ENCODE data around the gene VWA1.

Gene VWA1, protein sequence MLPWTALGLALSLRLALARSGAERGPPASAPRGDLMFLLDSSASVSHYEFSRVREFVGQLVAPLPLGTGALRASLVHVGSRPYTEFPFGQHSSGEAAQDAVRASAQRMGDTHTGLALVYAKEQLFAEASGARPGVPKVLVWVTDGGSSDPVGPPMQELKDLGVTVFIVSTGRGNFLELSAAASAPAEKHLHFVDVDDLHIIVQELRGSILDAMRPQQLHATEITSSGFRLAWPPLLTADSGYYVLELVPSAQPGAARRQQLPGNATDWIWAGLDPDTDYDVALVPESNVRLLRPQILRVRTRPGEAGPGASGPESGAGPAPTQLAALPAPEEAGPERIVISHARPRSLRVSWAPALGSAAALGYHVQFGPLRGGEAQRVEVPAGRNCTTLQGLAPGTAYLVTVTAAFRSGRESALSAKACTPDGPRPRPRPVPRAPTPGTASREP

DNA sequence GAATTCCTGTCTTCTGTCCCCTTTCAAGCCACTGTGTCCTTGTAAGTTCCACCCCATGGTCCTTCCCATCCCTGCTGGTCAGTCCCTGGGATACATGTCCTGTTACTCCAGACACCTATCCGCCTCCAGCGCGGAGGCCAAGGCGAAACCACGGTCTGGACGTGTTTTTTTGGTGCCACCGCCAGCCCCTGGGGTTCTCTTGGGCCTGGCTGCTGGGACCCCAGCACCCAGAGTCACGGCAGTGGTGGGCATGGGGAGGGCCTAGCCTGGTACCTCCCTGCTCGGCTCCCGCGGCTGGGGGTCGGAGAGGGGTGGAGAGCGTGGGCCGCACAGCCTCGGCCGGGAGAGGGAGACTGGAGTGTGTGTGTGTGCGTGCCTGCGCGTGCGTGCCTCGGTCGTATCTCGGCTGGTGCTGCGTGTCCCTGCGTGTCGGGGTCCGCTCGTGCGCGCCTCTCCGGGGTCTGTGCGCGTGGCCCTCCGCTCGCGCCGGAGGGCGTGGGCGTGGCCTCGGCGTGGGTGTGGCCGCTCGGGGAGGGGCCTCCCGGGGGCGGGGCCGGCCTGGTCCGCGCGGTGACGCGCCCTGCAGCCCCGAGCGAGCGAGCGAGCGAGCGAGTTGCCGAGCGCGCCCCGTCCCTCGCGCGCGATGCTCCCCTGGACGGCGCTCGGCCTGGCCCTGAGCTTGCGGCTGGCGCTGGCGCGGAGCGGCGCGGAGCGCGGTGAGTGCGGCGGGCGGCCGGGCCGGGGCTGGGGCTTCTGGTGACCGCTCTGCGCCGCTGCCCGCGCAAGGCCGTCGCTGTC lies at the start of gene VWA1:
Gene VWA1, plus strand, starts transcription at position 585 of the 798 bp plus-strand sequence. Its CDS starts 59 bp downstream, at position 644.
- DNase-seq: peak in 38 of 56 donors; percentile 25 to 86 (median 60)

DNA sequence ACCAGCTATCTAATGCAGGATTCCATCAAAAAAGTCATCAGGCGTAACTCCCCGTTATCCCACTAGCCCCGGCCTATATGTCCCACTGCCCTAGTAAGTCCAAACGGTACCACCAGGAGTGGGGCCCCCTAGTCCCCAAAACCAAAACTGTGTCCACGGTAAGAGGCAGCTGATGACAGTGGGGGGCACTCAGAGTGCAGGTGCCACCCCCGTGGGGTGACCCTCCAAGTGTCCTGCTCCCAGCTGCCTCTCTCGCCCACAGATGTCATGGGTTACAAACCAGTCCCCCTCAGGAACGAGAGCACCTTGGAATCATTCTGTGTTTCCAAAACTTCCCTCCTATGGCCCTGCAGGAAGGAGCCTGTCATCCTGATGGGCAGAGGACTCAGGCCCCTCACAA lies 49.6 kb upstream of the VWA1 start:
- DNase-seq: no peak

DNA sequence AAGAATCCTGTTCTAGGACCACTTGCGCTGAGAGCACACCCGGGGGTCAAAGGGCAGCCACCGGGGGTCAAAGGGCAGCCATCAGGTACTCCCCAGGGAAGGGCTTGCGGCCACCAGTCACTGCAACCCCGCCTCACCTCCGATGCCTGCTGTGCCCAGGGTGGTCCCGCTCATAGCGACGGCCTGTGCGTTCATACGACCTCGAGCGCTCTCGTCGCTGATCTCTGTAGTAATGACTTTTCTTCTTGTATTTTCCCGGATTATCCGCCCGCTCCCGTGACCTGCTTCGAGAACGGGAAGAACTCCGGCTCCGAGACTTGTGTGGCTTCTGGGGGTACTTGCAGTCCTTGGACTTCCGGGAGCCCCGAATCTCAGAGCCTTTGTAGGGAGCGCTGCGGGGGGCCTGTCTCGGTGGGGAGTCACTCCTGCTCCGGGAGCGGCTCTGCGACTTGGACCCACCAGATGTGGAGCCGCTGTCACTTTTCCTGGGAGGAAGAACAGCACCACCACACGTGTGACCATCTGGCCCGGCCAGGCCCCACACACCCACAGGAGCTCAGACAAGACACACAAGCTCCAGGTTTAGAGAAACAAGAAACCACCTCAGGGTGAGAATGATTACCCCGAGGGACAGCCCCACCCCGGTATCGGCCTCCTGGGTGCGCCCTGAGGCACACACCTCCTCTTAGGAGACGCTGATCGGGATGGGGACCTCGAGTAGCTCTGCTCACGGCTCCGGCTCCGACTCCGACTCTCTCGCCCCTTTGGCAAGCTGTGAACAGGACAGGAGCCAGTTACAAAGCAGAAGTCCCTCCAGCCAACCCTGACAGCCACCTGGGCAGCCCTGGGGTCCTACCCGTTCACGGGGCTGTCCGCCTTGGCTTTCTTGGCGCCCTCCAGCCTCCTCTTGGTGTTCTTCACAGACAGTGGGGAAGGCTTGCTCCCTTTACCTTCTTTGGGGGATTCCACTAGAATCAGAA lies 48.1 kb upstream of the VWA1 start:
- DNase-seq: no peak

DNA sequence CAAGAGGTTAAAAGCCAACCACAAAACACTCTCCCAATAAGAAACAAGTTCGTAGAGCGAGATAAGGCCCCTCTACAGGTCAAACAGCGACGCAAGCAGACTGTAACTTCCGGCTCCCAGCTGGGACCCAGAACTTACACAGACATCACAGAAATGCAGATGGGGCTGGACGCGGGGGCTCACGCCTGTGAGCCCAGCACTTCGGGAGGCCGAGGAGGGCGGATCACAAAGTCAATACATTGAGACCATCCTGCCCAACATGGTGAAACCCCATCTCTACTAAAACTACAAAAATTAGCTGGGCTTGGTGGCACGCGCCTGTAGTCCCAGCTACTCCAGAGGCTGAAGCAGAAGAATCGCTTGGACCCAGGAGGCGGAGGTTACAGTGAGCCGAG lies 47.4 kb upstream of the VWA1 start:
- DNase-seq: no peak

DNA sequence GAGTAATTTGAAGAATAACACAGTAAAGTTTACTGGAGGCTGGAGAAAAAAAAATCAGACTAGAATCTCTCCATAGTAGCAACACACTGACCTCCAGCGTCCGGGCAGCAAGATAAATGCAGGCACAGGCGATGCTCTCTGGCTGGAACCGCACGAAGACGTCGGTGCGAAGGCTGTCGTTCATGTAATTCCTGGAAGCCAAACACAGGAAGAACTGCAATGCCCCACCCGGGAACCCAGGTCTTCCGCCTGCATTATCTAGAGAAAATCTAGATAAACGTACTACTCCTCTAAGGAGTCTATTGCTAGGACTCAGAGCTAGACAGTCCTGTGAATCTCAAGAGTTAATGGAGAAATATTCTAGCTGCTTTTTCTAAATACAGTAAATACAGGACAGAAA lies 44.8 kb upstream of the VWA1 start:
- no peak for DNase-seq

DNA sequence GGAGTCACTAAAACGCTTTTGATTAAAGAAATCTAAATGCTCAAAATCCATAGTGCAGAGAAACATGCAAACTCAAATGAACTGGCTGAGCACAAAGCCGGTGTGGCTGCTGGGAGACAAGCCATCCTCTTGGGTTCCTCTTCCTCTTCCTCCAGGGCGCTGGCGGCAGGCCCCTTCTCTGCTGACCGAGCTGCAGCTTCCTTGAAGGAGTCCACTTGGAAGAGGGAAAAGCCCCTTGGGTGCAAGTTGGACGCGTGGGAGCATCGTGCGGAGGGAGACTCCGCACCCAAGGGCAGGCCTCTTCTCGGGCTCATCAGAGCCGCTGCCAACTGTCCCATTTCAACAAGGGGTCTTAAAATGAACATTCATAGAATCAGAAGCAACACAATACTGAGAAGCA lies 44.3 kb upstream of the VWA1 start:
- no peak for DNase-seq

DNA sequence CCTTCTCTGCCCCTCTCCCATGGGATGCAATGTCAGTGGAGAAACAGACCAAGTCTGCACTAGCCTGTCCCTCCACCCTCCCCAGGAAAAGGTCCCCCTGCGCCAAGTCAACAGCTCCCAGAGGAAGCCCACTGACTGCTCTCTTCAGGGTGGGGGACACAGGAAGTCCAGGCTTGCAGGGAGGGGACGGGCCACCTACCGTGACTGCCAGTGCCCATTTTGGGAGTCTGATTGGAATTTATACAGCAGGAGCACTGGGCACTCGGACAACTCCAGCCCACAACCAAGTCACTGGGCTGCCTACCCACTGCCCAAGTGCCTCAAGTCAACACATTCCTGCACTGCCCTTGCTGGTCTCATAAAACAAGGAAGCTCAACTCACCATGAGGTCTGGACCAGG lies 42.5 kb upstream of the VWA1 start:
- no peak for DNase-seq

DNA sequence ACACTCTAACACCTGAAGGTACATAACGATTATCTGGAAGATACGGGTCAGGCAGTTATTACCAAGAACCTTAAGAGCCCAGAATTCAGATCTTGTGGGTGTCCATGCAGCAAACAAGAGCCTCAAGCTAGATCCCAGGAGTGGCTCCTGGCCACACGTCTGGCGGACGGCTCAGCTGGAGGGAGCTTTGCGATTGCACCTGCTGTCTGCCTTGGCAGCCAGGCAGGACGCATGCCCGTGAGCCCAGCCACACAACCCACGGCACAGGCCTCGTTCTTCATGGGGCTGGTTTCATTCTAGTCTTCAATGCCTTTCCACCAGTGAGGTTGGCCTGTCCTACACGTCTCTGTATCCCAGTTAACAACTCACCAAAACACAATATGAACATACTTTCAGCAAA lies 42.1 kb upstream of the VWA1 start:
- no peak for DNase-seq

DNA sequence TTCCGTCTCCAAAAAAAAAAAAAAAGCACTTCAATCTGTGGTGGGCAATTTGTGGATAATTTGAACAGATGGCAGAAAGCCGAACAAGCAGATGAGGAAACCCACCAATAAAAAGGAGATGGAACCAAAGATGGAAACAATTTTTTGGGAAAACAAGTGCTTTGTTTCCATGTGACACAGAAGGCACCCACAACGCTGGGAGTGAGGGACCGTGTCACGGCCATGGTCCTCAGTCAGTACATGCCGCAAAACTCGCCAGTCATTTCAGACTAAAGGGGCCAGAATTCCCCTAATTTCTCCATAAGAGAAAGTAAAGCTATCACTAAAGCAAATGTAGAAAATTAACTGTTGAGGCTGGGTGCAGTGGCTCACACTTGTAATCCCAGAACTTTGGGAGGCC lies 41.4 kb upstream of the VWA1 start:
- no peak for DNase-seq

DNA sequence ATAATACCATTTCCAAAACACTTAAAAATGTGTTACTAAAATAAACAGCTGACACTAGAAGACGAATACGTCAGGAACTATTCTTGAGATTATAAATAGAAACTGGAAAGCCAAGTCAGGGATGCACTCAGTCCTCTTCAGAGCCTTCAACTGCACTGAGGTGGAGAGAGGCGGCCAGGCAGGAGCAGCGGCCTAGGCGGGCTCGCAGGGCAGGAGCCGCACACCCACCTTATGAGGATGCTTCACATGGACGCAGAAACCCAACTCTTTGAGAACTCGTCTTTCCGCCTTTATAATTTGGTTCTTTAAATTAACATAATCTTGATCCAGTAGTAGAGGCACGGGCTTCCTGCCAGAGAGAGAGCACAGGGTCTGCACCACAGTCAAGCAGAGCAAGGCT lies 40.3 kb upstream of the VWA1 start:
- no peak for DNase-seq

DNA sequence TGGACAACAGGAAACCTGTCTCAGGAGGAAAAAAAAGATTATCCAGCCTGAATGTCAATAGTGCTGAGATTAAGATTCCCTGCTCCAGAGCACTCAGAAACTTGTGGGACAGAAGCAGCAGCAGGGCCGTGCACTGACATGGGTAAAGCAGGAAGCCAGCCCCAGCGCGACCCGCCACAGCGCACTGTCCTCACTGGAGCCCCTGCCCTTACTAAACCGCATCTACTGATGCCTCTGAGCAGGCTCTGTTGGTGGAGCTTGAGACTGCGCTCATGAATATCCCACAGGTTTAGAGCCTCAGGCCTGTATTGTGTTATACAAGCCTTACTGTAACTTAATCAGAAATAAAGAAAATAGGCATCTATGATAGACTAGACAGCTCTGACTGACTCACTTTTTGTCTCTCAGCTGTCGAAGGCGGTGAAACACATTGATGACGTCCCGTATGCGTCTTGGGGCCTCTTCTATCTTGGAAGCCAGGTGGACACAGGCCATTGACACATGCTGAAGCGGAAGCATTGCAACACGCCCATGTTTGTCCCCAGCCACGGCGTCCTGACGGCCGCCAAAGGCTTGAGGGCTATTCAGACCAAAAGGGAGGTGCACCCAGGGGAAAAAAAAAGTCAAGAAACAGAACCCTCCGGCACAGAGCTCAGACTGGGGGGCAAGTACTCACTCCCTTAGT lies 37.5 kb upstream of the VWA1 start:
- no peak for DNase-seq

DNA sequence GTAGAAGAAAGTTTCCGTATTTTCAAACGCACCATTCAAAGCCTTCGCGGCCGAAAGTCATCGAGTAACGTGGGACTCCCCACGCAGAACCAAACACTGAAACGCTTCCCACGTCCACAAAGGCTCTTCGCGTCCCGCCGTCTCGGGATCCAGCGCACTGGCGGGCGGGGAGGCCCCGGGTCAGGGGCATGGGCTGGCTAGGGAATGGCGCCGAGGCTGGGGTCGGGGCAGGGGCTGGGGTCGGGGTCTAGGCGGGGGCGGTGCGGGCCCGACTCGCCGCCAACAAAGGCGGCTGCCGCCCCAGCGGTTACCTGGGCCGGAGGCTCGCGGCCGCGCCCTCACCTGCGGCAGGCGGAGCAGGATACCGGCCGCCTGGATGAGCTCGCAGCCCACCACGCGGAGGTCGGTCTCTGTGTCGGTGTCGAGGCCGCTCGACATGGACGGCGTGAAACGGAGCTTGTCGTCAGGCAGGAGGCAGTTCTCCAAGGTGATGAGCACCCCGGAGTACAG lies 36.8 kb upstream of the VWA1 start:
- DNase-seq: no peak

DNA sequence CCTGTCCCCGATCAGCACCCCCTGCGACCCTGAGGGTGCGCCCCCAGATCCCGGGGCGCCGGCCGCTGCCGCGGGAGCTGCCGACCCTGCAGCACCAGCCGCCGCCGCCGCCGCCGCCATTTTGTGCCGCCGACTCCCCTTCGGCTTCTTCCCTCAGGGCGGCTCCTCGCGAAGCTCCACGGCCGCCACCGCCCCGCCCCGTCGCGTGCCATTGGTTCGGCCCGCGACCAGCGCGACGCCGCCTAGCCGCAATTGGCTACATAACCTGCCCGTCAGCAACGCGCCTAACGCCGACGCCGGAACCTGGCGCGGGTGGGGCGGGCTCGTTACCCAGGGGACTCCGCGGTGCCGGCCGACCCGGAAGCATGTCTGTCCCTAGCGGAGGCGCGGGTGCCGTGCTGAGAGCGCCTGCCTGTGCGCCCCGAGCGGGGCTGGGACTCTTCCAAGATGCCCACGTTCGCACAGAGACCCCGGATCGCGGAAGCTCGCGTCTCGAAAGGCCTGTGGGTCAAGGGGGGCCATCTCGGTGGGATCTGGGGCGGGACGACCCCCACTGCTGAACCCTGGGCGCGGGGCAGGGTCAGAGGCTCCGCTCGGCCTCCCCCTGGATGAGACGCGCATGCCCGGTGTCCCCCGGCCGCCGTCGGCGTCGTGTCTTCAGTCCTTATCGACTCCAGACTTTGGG lies 36.2 kb upstream of the VWA1 start, which contains the start of gene CCNL2:
Gene CCNL2, minus strand, starts transcription at position 149 of the 685 bp plus-strand sequence. Its CDS starts 29 bp downstream, at position 120.
- peak; percentile 78 to 99 (median 96) for DNase-seq

DNA sequence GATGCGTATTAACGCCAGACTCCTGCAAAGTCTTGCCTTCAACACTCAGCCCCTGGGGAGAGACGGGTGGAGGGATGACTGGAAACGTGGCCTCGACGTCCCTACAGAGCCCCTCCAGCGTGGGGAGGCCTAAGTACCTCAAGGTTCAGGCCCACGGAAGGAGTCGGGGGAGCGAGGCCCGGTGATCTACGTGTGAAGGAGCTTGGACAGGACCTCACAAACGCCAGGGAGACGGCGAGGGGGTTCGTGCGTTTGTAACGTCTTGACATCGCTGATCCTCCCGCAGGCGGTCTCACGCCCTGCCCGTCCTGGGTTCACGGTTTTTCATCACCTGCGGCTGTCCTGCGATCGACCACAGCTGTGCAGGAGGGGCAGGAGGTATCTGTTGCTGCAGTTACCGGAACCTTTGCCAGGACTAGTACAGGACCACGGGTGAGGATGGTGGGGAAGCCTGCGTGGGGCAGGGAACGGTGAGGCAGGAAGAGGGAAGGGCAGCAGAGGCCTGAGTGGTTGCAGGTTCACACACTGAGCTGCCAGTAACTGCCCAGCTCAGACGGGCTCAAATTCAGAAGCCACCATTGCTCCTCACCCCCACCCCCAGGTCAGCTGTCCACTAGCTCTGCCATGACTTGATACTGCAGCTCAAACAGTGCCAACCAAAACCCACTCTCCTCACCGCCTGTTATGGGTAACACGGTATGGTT lies 35.5 kb upstream of the VWA1 start:
- no peak for DNase-seq

DNA sequence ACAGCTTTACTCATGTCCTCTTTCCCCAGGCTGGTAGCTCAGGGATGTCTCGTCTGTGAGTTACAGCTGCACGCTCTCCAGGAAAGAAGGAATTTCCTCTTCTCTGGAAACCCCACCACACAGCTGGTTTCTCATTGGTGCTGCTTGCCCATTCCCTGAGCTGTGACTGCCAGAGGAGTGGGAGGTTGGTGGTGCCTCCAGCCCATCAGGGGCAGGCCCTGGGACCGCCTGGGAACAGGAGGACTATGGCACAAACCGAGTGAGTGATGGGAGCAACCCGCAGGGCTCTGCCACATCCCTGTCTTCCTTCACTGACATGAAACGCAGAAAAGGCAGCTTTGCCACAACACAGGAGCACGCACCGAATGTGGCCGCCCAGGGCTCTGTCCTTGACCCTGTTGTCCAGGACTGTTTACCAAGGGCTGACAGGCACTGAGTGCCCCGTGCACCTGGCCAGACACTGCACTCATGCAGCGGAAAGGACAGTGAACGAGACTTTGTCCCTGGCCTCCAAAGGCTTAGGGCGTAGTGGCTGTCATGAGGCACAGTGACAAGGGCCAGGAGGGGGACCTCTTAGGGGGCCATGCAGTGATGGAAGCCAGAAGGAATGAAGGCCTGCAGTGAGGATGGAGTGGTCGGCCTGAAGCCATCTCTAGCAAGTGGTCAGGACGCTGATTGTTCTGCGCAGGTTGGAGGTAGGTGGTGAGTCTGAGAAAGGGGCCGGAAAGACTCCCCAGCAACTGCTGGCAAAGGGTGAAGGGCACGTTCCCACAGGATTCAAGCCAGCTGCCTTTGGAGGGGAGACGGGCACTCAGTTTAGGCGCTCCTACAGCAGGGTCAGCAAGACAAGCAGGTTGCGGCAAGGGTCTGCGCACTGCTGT lies 34.7 kb upstream of the VWA1 start:
- no peak for DNase-seq

DNA sequence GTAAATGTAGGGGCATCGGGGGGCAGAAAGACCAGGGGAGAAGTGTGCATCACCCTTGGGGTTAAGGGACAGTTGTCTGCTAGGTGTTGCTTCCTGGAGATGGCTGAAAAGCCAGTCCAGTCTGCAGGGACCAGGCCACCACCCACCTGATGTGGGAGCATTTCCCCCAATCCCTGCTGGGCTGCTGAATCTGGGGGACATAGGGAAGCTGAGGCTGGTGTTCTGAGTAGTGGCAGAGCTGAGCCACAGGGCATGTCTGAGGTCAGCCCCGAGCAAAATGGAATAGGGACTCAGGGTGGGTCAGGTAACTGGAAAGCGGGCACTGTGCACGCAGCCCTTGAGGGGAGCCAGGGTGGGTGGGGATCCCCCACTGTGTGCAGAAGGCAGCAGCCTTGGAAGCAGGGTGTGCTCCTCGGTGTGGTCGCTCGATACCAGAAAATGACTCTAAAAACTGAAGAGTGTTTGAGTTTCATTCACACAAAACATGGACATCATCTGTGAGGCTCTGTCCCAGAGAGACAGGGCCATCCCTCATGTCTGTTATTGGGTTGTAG lies 34.0 kb upstream of the VWA1 start:
- DNase-seq: no peak

DNA sequence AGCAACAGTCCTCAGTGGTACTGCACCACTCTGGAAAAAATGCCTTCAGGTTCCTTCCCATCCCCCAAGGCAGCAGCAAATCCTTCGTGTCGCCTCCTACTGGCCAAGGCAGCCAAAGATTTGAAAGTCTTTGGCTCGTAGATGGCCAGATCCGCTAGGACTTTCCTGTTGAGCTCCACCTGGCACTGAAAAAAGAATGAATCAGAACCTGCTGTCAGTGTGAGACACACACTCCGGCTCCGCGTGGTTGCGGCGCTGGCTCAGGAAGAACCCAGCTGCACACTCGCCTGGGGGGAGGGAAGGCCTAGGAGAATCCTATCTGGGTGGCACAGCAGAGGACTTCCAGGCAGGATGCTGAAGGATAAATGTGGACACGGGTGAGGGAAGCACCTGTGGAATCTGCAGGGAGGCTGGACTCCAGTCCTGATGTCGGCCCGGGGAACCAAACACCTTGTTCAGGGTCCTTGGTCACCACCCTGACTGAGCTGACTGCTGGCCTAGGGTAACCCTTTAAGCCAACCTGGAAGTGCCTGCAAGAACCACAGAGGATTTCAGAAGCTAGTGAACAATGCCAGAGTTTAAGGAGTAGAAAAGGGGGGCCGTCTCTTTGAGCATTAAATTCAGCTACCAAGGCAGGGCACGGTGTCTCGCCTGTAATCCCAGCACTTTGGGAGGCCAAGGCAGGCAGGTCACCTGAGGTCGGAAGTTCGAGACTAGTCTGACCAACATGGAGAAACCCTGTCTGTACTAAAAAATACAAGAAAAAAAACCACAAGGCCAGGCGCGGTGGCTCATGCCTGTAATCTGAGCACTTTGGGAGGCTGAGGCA lies 33.2 kb upstream of the VWA1 start:
- DNase-seq: no peak
